Stimulated activated CD4-positive, alpha-beta T cell treated with anti-CD3 and anti-CD28 coated beads, Interleukin-15, amount 100 ng/mL, for 48 hours (primary cell): ENCODE measurements around the gene CCDC88B.
"Not testable (repeated sequence)": the region's sequence is repeated elsewhere in the genome, so short reads cannot be mapped to it uniquely, and the experiment has no call there.

Experiments used
- DNase-seq, 2 donors: peaks; one replicate each; pipeline ENCODE4 v3.0.0-alpha.2; 2020; ENCODE audit warnings: low read depth in 2 of 2

Gene CCDC88B

DNA sequence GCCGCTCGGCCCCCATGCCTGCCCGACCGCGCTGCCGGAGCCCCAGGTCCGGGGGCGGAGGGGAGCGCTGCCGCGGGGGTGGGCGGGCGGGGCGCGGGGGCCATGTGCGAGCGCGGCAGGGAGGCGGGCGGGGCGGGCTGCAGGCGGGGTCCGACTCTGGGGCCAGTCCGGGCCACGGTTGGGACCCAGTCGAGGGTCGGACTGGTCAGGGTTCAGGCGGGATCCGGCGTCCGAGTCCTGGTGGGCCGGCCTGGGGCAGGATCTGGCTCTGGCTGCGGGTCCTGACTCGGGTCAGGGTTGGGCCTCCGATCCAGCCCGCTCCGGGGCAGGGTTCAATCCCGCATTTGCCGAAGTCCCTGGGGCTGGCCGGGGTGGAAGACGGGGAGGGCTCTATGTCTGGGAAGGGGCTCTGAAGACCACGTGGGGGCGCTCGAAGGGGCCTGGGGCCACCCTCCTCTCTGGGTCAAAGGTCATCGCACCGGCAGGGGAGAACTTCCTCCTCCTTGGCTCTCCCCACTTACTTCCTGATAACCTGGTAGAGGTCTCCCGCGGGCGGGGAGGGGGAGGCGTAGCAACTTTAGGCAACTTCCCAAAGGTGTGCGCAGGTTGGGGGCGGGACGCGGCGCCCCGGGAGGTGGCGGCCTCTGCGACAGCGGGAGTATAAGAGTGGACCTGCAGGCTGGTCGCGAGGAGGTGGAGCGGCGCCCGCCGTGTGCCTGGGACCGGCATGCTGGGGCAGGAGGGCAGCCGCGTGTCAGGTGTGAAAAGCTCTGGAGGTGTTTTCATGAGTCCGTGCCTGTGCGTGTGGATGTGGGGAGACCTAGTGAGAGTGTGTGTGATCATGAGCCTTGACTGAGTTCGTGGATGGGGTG is 34.1 kb upstream of the CCDC88B start:
- peak; percentile 52 to 59 for DNase-seq

DNA sequence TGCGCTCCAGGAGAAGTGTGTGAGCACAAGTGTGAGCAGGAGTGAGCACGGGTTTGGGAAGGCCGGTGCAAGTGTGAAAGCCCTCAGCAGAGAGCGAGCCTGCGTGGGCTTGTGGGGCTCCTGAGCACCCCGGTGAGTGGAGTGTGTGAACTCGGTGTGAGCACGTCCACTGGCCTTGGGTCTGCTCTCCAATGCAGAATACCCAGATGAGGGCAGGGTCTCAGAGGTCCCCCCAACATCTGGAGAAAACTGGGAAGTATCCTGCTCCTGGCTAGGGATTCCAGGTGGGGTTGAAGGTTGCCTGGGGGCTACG is 33.5 kb upstream of the CCDC88B start:
- DNase-seq: no peak

DNA sequence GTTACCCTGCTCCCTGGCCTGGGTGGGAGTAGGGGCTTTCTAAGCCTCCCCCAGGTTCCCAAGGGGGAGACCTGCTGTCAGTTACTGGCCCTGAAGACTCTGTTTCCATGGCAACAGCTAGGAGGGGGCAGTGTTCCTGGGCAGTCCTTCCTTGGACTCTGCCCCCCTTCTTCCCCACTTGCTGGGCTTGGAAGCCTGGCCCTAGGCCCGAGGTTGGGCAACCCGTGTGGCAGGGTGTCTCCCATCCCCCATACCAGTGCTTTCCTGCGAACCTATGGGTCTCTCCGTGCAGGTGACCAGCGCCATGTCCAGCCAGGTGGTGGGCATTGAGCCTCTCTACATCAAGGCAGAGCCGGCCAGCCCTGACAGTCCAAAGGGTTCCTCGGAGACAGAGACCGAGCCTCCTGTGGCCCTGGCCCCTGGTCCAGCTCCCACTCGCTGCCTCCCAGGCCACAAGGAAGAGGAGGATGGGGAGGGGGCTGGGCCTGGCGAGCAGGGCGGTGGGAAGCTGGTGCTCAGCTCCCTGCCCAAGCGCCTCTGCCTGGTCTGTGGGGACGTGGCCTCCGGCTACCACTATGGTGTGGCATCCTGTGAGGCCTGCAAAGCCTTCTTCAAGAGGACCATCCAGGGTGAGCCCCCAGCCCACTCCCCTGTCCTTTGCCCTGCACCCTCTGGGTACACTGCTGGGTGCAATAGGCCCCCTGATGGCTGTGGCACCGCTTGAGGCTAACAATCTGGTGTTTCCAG is 33.0 kb upstream of the CCDC88B start:
- DNase-seq: no peak

DNA sequence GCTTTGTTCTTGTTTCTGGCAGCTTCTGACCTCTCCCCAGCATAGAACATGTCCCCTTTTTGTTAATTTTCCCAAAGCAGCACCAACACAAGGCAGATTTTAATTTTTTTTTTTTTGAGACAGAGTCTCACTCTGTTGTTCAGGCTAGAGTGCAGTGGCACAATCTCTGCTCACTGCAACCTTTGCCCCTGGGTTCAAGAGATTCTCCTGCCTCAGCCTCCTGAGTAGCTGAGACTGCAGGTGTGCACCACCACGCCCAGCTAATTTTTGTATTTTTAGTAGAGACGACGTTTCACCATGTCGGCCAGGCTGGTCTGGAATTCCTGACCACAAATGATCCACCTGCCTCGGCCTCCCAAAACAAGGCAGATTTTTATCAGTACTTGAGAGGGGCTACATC is 32.2 kb upstream of the CCDC88B start:
- DNase-seq: not testable (repeated sequence)

DNA sequence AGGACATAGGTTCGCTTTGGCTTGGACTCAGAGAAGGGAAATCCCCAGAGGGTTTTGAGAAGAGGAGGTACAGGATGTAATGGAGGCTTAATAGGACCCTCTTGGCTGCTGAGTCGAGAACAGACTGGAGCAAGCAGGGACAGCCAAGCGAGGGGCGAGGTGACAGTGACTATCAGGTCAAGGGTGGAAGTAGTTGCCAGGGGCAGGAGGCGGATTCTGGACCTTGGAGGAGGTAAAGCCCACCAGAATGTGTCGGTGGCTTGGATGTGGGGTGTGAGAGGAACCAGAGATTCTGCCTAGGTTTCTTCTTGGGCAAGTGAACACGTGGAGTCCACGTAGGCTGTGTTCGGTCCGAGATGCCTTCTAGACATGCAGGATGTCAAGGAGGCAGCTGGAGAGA is 27.1 kb upstream of the CCDC88B start:
- no peak for DNase-seq

DNA sequence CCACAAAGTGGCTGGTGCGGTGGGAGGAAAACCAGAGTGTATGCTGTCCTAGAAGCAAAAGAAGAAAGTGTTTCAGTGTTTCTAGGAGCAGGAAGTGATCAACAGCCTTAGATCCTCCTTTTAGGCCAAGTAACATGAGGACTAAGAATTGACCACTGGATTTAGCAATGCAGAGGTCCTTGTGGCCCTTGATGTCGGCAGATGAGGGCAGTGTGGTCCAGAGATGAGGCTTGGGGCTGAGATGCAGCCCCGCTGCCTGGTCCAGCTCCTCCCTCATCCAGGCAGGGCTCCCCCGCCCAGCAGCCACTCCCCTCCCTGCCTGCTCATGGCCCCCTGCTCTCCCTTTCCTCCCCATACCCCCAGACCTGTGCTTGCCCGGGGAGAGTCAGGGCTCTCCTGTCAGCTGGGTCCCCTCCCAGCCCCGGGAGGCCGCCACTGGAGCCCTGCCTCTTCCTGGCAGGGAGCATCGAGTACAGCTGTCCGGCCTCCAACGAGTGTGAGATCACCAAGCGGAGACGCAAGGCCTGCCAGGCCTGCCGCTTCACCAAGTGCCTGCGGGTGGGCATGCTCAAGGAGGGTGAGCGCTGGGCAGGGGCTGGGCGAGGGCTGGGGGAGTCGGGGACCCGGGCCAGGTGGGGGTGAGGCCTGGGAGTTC is 26.4 kb upstream of the CCDC88B start:
- no peak for DNase-seq

DNA sequence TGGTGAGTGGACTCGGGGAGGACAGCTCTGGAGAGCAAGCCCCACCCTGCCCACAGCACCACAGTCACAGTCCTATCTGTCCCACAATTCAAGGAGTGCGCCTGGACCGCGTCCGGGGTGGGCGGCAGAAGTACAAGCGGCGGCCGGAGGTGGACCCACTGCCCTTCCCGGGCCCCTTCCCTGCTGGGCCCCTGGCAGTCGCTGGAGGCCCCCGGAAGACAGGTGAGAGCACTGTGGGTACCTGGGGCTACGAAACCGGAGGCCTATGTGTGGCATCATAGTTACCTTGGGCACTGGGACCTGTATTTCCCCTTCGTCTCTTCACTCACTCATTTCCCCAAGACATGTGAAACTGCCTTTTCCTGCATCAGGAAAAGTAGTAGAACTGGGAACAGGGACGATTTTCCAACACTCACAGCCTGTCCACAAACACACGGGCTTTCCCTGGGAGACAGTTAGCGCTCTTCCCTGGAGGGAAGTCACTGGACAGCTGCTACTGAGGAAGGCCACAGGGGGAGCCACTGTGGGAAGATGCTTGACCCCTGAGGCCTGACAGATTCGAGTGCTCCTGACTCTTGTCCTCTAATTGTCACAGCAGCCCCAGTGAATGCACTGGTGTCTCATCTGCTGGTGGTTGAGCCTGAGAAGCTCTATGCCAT is 25.7 kb upstream of the CCDC88B start:
- DNase-seq: no peak

DNA sequence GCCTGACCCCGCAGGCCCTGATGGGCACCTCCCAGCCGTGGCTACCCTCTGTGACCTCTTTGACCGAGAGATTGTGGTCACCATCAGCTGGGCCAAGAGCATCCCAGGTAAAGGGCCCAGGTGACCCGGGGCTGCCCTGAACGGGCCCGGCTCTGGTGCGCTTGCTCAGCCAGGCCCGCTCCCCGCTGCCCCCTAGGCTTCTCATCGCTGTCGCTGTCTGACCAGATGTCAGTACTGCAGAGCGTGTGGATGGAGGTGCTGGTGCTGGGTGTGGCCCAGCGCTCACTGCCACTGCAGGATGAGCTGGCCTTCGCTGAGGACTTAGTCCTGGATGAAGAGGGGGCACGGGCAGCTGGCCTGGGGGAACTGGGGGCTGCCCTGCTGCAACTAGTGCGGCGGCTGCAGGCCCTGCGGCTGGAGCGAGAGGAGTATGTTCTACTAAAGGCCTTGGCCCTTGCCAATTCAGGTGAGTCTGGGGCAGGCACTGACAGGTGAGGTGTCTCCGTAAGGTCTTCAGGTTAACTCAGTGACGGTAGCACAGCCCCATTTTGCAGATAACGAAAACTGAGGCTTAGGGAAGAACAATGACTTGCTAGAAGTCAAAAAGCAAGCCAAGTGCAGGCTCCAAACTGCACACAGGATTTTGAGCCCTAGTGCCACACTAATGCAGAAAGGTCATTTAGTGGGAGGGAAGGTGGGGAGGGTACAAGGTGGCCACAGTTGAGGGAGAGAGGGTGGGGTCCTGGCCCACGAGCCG is 25.0 kb upstream of the CCDC88B start:
- DNase-seq: no peak

DNA sequence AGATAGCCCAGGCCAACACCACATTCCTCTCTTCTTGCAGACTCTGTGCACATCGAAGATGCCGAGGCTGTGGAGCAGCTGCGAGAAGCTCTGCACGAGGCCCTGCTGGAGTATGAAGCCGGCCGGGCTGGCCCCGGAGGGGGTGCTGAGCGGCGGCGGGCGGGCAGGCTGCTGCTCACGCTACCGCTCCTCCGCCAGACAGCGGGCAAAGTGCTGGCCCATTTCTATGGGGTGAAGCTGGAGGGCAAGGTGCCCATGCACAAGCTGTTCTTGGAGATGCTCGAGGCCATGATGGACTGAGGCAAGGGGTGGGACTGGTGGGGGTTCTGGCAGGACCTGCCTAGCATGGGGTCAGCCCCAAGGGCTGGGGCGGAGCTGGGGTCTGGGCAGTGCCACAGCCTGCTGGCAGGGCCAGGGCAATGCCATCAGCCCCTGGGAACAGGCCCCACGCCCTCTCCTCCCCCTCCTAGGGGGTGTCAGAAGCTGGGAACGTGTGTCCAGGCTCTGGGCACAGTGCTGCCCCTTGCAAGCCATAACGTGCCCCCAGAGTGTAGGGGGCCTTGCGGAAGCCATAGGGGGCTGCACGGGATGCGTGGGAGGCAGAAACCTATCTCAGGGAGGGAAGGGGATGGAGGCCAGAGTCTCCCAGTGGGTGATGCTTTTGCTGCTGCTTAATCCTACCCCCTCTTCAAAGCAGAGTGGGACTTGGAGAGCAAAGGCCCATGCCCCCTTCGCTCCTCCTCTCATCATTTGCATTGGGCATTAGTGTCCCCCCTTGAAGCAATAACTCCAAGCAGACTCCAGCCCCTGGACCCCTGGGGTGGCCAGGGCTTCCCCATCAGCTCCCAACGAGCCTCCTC is 24.1 kb upstream of the CCDC88B start:
- not testable (repeated sequence) for DNase-seq

DNA sequence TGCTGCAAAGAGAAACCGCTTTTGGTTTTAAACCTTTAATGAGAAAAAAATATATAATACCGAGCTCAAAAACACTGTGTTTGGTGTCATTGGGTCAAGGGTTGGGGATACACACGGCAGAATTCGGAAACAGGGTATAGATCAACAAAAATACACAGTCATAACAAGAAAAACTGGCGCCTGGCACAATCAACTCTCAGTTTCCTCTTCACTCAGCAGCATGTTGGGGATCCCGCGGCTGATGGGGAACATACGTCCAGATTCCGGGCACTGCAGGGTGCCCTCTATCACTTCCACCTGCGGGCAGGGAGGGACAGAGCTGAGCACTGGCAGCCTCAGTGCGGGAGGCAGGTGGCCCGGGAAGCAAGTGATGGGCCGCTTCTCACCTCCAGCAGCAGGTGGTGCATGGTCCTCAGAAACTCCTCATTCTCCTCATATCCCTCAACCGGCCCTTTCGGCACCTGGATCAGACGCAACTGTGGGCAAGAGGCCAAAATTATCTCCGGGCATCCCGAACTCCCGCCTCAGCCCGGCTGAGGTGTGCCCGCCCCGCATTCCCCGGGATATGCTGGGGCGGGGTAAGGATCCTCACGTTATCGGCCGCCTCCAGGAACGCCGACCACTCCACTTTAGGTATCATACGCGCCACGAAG is 23.2 kb upstream of the CCDC88B start:
- DNase-seq: no peak

DNA sequence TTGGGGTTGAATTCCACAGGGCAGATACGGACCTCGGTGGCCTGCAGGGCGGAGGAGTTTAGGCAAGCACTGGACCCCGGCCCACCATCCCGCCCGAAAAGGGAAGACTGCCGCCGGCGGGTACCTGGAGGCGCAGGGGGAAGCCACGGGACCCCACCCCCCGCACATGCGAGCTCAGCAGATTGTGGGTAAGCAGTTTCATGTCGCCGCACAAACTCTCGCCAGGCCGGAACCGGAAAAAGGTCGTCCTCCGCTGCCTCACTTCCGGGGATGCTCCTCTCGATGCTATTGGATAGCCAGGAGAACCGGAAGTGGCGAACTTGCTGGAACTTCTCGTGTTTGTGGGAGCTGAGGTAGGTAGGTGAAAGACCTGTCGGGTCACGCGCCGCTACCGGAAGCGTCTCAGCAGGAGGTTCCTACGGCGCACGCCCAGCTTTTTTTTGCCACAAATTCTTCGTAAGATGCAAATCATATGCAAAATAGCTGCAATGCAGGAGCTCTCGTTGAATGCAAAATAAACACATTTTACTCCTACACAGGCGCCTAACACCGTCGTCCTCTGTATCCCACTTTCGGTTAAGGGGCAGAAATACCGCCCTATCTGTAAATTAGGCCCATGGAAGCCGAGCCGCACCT is 22.6 kb upstream of the CCDC88B start, which contains the start of gene TRMT112:
Gene TRMT112 (minus strand): TSS at position 235 of the 636 bp plus-strand sequence. CDS start 33 bp downstream, at position 202.
- peak; percentile 92 to 97 for DNase-seq

DNA sequence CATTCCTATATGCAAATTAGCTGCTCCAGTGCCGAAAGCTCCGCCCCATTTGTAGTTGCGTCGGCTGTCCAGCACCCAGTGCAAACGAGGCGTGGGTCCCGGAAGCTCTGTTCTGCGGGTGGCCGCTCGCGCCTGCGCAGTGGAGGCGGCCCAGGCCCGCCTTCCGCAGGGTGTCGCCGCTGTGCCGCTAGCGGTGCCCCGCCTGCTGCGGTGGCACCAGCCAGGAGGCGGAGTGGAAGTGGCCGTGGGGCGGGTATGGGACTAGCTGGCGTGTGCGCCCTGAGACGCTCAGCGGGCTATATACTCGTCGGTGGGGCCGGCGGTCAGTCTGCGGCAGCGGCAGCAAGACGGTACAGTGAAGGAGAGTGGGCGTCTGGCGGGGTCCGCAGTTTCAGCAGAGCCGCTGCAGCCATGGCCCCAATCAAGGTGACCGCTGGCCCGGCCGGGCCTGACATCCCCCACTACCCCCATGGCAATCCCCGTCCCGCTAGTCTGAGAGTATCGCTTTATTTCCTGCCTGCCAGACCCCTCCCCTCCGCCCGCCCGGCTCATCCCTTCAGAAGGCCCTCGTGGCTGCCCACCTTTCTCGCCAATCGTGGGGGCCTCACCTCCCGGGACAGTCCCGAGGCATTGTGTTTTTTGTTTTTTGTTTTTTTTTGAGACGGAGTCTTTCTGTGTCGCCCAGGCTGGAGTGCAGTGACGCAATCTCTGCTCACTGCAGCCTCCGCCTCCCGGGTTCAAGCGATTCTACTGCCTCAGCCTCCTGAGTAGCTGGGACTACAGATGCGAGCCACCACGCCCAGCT is 21.8 kb upstream of the CCDC88B start, which contains the start of gene PRDX5:
Gene PRDX5 (plus strand): TSS at position 161 of the 805 bp plus-strand sequence. CDS start 95 bp downstream, at position 256.
- DNase-seq: peak; percentile 91 to 93

DNA sequence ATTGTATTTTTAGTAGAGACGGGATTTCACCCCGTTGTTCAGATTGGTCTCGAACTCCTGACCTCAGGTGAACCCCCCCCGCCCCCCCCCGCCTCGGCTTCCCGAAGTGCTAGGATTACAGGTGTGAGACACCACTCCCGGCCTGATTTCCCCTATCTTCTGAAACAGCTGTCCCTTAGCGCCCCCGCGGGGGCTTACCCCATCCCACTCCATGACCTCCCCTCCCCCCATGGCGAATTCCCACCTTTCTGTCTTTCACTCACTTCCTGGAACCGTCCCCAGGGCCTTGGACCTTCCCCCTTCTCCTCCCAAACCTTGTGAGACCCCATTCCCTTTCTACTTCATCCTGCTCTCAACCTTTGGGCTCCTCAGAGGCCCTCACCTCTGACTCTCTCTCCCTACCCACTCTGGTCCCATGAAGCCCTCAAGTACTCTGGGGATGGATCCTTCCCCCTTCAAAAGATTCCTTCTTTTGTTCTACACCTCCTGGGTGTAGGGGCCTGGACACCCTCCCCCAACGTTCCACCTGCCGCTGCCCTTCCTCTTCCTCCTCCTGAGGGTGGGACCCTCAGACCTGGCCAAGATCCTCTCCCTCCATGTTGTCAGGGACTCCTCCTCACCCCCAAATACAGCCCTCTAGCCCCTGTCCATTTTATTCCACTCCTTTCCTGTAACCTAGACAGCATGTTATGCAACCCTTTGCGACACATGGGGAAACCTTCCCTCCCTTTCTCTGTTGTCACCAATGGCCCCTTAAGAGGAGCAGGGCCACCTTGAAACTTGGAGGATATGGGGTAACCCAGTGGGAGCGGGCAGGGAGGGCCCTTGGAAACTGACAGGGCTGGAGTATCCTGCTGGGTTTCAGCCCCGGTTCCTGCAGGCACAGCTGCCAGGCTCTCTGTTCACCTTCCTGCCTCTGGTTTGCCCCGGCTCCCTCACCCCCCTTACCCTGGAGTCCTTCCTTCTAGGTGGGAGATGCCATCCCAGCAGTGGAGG is 20.9 kb upstream of the CCDC88B start:
- DNase-seq: no peak

DNA sequence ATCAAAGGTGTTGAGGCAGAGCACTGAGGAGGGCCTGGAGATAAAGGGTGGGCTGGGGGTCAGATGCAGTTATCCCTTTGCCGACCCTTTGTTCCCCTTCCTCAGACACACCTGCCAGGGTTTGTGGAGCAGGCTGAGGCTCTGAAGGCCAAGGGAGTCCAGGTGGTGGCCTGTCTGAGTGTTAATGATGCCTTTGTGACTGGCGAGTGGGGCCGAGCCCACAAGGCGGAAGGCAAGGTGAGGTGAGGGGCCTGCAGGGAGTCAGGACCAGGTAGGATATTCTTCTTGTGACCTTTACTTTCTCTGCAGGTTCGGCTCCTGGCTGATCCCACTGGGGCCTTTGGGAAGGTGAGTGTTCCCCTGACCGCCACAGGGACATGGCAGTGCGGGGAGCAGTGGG is 19.4 kb upstream of the CCDC88B start:
- DNase-seq: no peak

DNA sequence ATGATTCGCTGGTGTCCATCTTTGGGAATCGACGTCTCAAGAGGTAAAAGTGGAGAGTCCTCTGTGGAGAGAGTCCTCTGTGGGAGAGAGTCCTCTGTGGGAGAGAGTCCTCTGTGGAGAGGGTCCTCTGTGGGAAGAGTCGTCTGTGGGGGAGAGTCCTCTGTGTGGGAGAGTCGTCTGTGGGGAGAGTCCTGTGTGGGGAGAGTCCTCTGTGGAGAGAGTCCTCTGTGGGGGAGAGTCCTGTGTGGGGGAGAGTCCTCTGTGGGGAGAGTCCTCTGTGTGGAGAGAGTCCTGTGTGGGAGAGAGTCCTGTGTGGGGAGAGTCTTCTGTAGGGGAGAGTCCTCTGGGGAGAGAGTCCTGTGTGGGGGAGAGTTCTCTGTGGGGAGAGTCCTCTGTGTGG is 19.0 kb upstream of the CCDC88B start:
- no peak for DNase-seq

DNA sequence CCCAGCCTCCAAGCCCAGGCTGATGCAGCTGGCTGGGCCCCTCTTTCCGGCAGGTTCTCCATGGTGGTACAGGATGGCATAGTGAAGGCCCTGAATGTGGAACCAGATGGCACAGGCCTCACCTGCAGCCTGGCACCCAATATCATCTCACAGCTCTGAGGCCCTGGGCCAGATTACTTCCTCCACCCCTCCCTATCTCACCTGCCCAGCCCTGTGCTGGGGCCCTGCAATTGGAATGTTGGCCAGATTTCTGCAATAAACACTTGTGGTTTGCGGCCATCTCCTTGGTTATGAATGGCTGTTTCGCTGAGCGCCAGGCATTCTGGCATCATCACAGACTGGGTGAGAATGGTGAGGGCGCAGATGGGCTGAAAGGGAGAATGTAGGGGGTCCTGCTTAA is 18.5 kb upstream of the CCDC88B start:
- no peak for DNase-seq

DNA sequence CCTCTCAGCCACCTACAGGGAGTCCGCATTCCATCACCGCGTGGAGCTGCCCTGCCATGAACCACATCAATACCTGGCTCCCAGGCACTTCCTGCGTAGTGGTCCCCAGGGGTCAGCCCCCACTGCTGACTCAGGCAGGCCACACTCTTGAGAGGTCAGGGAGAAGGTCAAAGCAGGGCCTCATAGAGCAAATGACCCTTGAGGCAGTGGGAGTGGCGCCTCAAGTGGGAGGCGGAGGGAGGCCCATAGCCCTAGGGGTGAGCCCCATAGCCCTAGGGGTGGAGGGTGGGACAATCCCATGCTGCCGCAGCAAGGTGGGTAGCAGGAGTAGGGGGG is 17.1 kb upstream of the CCDC88B start:
- DNase-seq: no peak
